Articular chondrocyte of knee joint (primary cell): ENCODE measurements around the gene RELA. TPM values are rescaled to one million over a fixed set of nuclear protein-coding genes. Genes with fewer than 3 reads are reported as not detected.

Experiments used
- small RNA-seq: library from RNA; depleted of rRNA; stranded (forward); fragments of <200 nt; gene quantifications from one replicate; pipeline ENCODE3, GENCODE V24; 2012
- total RNA-seq: library from RNA; depleted of rRNA; stranded (reverse); fragments of >200 nt; gene quantifications from 2 replicates; pipeline ENCODE4 v1.2.3, GENCODE V29; 2012

The RELA gene
- 30.9 and 31.2 TPM in 2 replicates for total RNA-seq

DNA sequence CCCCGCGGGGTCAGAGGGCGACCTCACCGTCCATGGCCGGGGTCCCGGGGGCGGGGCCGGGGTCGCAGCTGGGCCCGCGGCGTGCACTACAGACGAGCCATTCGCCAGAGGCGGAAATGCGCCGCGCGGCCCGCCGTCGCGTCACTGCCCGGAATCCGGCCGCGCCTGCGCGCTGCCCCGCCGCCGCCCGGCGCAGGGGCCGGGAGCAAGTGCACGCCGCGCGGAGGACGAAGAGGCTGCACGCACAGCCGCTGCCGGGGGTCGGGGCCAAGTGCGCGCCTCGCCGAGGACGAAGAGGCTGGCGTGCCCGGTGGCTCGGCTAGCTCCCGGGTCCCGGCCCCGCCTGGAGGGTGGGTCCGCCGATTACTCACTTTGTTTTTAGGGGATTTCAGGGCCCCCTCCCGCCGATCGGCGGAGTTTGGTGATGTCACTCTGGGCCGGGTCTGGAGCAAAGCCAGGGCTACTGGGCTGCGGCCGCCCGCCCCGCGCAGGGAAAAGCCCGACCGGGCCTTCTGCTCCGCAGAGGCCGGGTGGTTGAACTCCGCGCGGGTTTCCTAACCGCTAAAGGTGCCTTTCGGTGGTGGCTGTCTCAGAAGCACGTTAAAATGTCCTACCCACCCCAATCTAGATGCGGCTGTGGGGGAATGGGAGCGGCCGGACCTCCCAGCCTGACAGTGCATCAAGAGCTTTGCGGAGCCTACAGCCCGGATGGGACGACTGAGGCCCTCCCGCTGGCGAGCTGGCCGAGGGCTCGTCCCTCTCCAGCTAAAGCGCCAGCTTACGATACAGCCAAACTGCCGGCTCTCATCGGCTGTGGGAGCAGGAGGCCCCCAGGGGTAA is at the start of gene RELA:
Gene RELA, minus strand, starts transcription at position 118 of the 840 bp plus-strand sequence. Its CDS starts 84 bp downstream, at position 34.

DNA sequence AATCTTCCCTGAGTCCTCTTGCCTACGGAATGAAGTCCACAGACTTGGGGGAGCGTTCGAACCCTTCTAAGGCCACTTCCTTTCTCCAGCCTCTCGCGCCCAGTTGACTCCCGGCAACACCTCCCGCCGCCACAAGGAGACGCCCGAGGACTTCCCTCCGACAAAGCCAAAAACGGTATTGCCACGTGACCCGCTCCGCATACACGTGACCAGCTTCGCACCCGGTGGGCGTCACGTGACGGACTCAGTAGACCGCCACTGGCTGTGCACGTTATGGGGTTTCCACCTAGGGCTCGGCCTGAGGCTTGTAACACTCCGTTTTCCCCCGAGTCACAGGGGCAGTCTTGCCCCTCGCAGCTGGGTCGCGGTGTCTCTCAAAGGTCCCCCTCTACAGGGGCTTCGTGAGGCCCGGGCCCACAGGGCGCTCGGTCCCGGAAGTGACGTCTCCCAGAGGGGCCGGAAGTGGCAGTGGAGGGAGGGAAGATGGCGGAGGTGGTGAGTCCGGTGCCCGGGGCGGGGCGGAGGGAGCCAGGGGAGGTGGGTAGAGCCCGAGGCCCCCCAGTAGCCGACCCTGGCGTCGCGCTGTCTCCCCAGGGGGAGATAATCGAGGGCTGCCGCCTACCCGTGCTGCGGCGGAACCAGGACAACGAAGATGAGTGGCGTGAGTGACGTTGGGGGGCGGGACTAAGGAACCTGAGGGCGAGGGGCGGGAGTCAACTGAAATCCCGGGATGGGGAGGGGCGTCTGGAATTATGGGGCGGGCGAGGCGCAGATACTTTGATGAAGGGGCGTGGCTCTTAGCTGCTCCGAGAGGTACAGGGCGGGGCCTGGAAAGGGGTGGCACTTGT is 49.3 kb upstream of the RELA start, which contains the start of gene KAT5:
Gene KAT5, plus strand, starts transcription at position 468 of the 848 bp plus-strand sequence. Its CDS starts 16 bp downstream, at position 484.

DNA sequence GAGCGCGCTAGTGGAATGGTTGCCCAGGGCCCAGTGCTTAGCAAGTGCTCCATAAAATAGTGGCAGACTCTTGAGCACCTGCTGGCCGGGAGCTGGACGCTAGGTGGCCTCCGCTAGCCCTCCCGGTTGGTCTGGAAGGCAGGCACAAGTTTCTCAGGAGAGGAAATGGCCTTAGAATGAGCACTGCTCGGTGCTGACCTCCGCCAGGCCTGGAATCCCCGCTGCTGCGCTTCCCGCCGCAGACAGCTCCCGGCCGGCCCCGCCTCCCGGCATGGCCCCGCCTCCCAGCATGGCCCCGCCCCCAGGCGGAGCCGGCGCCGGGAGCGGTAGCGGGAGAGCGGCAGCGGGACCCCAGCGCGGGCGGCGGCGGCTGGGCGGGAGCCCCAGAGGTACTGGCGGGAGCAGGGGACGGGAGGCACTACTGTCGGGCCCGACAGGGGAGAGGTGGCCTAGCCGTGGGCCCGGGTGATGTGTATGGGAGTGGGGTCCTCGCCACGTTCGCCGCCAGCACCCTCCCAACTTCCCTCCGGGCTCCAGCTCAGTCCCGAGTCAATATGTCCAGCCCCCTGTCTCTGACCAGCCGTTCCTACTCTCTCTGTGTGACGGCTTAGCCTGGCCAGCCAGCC is 24.8 kb downstream of the RELA start, which contains the start of gene SIPA1:
Gene SIPA1, plus strand, starts transcription at position 308 of the 626 bp plus-strand sequence. CDS start 2,821 bp downstream, outside the sequence.

DNA sequence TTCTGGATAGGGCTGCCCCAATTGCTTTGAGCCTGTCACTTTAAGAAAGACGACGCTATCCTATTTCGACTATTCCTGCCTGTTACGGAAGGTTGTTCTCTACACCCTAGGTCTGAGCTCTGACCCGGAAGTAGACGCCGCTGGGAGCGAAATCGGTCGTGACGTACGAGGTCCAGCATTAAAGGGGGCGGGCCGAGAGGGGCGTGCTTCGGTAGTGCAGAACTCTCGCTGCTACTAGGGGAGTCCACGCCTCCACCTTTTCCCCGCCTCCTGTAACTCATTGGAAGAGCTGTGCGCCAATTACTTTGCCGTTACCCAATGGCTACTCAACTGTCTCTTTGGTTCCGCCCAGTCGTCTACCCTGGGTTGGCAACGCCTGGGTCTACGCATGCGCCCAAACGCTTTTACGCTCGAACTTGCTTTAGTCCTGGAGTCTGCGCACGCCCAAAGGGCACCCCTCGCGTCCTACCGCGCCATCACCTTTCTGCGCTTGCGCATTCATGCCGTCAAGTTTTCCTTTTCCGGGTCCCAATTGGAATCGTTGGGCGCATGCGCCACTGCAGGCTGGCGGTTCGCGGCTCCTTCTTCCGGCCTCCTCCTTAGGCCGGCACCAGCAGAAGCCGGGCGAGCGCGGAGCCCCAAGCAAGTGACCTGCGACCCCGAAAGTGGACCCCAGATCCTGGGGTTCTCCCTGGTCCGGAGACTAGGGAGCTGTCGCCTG is 47.3 kb downstream of the RELA start, which contains the start of gene PCNX3:
Gene PCNX3, plus strand, starts transcription at position 548 of the 721 bp plus-strand sequence. CDS start 536 bp downstream, outside the sequence.

Small RNAs within 50 kb of the gene (small RNA-seq; reads per million reads assigned to genes)
- gene MIR4489: not detected
- gene MIR4690: 0.34 reads per million
- not detected for gene RN7SL309P

Other genes starting within 250 kb of the RELA start
- 1,072 and 1,138 TPM in 2 replicates for gene NEAT1, start 240.1 kb downstream of the RELA start, total RNA-seq
- gene MALAT1, start 163.9 kb downstream of the RELA start, total RNA-seq: 22,250 and 24,202 TPM in 2 replicates
- gene SCYL1, start 137.8 kb downstream of the RELA start, total RNA-seq: 72.1 and 75.3 TPM in 2 replicates
- 43.5 and 53.8 TPM in 2 replicates for gene LTBP3, start 104.6 kb downstream of the RELA start, total RNA-seq
- 36.2 and 42.1 TPM in 2 replicates for gene ZNRD2, start 92.4 kb downstream of the RELA start, total RNA-seq
- 10.7 and 15.2 TPM in 2 replicates for gene FAM89B, start 90.4 kb downstream of the RELA start, total RNA-seq
- gene EHBP1L1, start 86.9 kb downstream of the RELA start, total RNA-seq: 33.2 and 36.1 TPM in 2 replicates
- gene KCNK7, start 67.1 kb downstream of the RELA start, total RNA-seq: not detected in 2 replicates
- gene MAP3K11, start 48.7 kb downstream of the RELA start, total RNA-seq: 19.0 and 20.6 TPM in 2 replicates
- gene PCNX3, start 47.1 kb downstream of the RELA start, total RNA-seq: 21.3 and 23.1 TPM in 2 replicates
- gene SIPA1, start 24.8 kb downstream of the RELA start, total RNA-seq: 10.6 and 11.9 TPM in 2 replicates
- gene KAT5, start 49.3 kb upstream of the RELA start, total RNA-seq: 36.9 and 40.2 TPM in 2 replicates
- gene RNASEH2C, start 57.9 kb upstream of the RELA start, total RNA-seq: 35.1 and 51.9 TPM in 2 replicates
- gene AP5B1, start 118.1 kb upstream of the RELA start, total RNA-seq: 11.8 and 14.9 TPM in 2 replicates
- not detected in 2 replicates for gene OVOL1, start 124.1 kb upstream of the RELA start, total RNA-seq
- 1.2 and 2.2 TPM in 2 replicates for gene SNX32, start 171.0 kb upstream of the RELA start, total RNA-seq
- gene CFL1, start 195.3 kb upstream of the RELA start, total RNA-seq: 577 and 633 TPM in 2 replicates
- gene MUS81, start 197.5 kb upstream of the RELA start, total RNA-seq: 29.2 and 34.4 TPM in 2 replicates
- gene EFEMP2, start 209.9 kb upstream of the RELA start, total RNA-seq: 102 and 105 TPM in 2 replicates
- 0.13 TPM in 1 of 2 replicates, not detected in the other for gene CTSW, start 216.9 kb upstream of the RELA start, total RNA-seq
- 130 and 132 TPM in 2 replicates for gene FIBP, start 225.6 kb upstream of the RELA start, total RNA-seq
- gene CCDC85B, start 227.8 kb upstream of the RELA start, total RNA-seq: 57.9 and 60.6 TPM in 2 replicates
- 13.1 and 26.1 TPM in 2 replicates for gene FOSL1, start 237.5 kb upstream of the RELA start, total RNA-seq